Measurements from ENCODE around the gene SEMA4F. TPM values are rescaled to one million over a fixed set of nuclear protein-coding genes. Genes with fewer than 3 reads are reported as not detected.

The SEMA4F gene
- total RNA-seq = 6.5 and 7.5 TPM in 2 replicates

GRCh38 chr2:74653985-74654882 lies at the start of gene SEMA4F:
TSS of gene SEMA4F (plus strand) at chr2:74654247. CDS start at chr2:74654377, 130 bp downstream.

GRCh38 chr2:74648009-74648443 lies 6.0 kb upstream of the SEMA4F start, which contains the start of gene M1AP:
TSS of gene M1AP (minus strand) at chr2:74648330. CDS start at chr2:74640275, 8,055 bp downstream.

Other genes starting within 250 kb of the SEMA4F start
- gene C2orf81, start 232.6 kb upstream of the SEMA4F start, total RNA-seq = 0.87 and 1.1 TPM in 2 replicates
- 24.7 and 32.9 TPM in 2 replicates for gene WDR54, start 232.5 kb upstream of the SEMA4F start, total RNA-seq
- gene RTKN, start 212.3 kb upstream of the SEMA4F start, total RNA-seq = 14.3 and 15.8 TPM in 2 replicates
- gene INO80B, start 199.2 kb upstream of the SEMA4F start, total RNA-seq = 14.3 and 15.0 TPM in 2 replicates
- gene WBP1, start 195.8 kb upstream of the SEMA4F start, total RNA-seq = 45.6 and 57.9 TPM in 2 replicates
- 44.3 and 53.5 TPM in 2 replicates for gene MOGS, start 188.9 kb upstream of the SEMA4F start, total RNA-seq
- gene MRPL53, start 181.6 kb upstream of the SEMA4F start, total RNA-seq = 31.5 and 42.1 TPM in 2 replicates
- gene CCDC142, start 171.2 kb upstream of the SEMA4F start, total RNA-seq = 15.9 and 24.3 TPM in 2 replicates
- gene TTC31, start 171.2 kb upstream of the SEMA4F start, total RNA-seq = 9.4 and 11.5 TPM in 2 replicates
- gene LBX2, start 154.6 kb upstream of the SEMA4F start, total RNA-seq = 1.6 and 2.2 TPM in 2 replicates
- 27.6 and 31.1 TPM in 2 replicates for gene PCGF1, start 146.6 kb upstream of the SEMA4F start, total RNA-seq
- 0.06 TPM in 1 of 2 replicates, not detected in the other for gene TLX2, start 139.8 kb upstream of the SEMA4F start, total RNA-seq
- gene DQX1, start 128.0 kb upstream of the SEMA4F start, total RNA-seq = 0.12 TPM in 1 of 2 replicates, not detected in the other
- 68.1 and 85.1 TPM in 2 replicates for gene AUP1, start 124.5 kb upstream of the SEMA4F start, total RNA-seq
- gene HTRA2, start 124.3 kb upstream of the SEMA4F start, total RNA-seq = 38.1 and 51.3 TPM in 2 replicates
- gene LOXL3, start 100.3 kb upstream of the SEMA4F start, total RNA-seq = 66.2 and 155 TPM in 2 replicates
- gene DOK1, start 99.5 kb upstream of the SEMA4F start, total RNA-seq = 43.4 and 115 TPM in 2 replicates
- 0.06 and 0.26 TPM in 2 replicates for gene M1AP, start 5.9 kb upstream of the SEMA4F start, total RNA-seq
- gene HK2, start 179.9 kb downstream of the SEMA4F start, total RNA-seq = 23.8 and 47.7 TPM in 2 replicates

Data from aortic smooth muscle cell (primary cell).